ENCODE results near the gene SLC16A10. TPM values are rescaled to one million over a fixed set of nuclear protein-coding genes. Genes with fewer than 3 reads are reported as not detected.
"Not testable (repeated sequence)": the region's sequence is repeated elsewhere in the genome, so short reads cannot be mapped to it uniquely, and the experiment has no call there.

Gene SLC16A10
- polyA plus RNA-seq, 3 donors: 24.4 to 29.9 (median 25.0) TPM

GRCh38 chr6:111250791-111251354, 163.6 kb downstream of the SLC16A10 start:
- no peak for DNase-seq (ENCODE audit: low read depth in 3 of 3, low spot score in 2 of 3)

GRCh38 chr6:111252726-111253125, 165.4 kb downstream of the SLC16A10 start:
- DNase-seq (ENCODE audit: low read depth in 3 of 3, low spot score in 2 of 3): no peak

GRCh38 chr6:111254004-111254778, 166.9 kb downstream of the SLC16A10 start:
- no peak for DNase-seq (ENCODE audit: low read depth in 3 of 3, low spot score in 2 of 3)

- no peak for DNase-seq (ENCODE audit: low read depth in 3 of 3, low spot score in 2 of 3)
Measured at GRCh38 chr6:111254779-111255166, 167.5 kb downstream of the SLC16A10 start.

GRCh38 chr6:111255838-111256237, 168.5 kb downstream of the SLC16A10 start:
- DNase-seq (ENCODE audit: low read depth in 3 of 3, low spot score in 2 of 3): not testable (repeated sequence)

GRCh38 chr6:111256646-111257045, 169.3 kb downstream of the SLC16A10 start:
- no peak for DNase-seq (ENCODE audit: low read depth in 3 of 3, low spot score in 2 of 3)

GRCh38 chr6:111258010-111258409, 170.7 kb downstream of the SLC16A10 start:
- no peak for DNase-seq (ENCODE audit: low read depth in 3 of 3, low spot score in 2 of 3)

GRCh38 chr6:111258615-111259088, 171.3 kb downstream of the SLC16A10 start:
- no peak for DNase-seq (ENCODE audit: low read depth in 3 of 3, low spot score in 2 of 3)

GRCh38 chr6:111259089-111259831, 172.0 kb downstream of the SLC16A10 start:
- DNase-seq (ENCODE audit: low read depth in 3 of 3, low spot score in 2 of 3): peak; percentile 99

GRCh38 chr6:111260570-111261298, 173.4 kb downstream of the SLC16A10 start:
- no peak for DNase-seq (ENCODE audit: low read depth in 3 of 3, low spot score in 2 of 3)

- DNase-seq (ENCODE audit: low read depth in 3 of 3, low spot score in 2 of 3): no peak
Measured at GRCh38 chr6:111263837-111264236, 176.5 kb downstream of the SLC16A10 start.

GRCh38 chr6:111265842-111266241, 178.5 kb downstream of the SLC16A10 start:
- DNase-seq (ENCODE audit: low read depth in 3 of 3, low spot score in 2 of 3): no peak

- no peak for DNase-seq (ENCODE audit: low read depth in 3 of 3, low spot score in 2 of 3)
Measured at GRCh38 chr6:111266276-111266675, 179.0 kb downstream of the SLC16A10 start.

- no peak for DNase-seq (ENCODE audit: low read depth in 3 of 3, low spot score in 2 of 3)
Measured at GRCh38 chr6:111267764-111268333, 180.5 kb downstream of the SLC16A10 start.

- no peak for DNase-seq (ENCODE audit: low read depth in 3 of 3, low spot score in 2 of 3)
Measured at GRCh38 chr6:111269401-111269970, 182.2 kb downstream of the SLC16A10 start.

- DNase-seq (ENCODE audit: low read depth in 3 of 3, low spot score in 2 of 3): no peak
Measured at GRCh38 chr6:111270121-111270520, 182.8 kb downstream of the SLC16A10 start.

GRCh38 chr6:111274593-111275217, 187.4 kb downstream of the SLC16A10 start:
- DNase-seq (ENCODE audit: low read depth in 3 of 3, low spot score in 2 of 3): no peak

- no peak for DNase-seq (ENCODE audit: low read depth in 3 of 3, low spot score in 2 of 3)
Measured at GRCh38 chr6:111276335-111276734, 189.0 kb downstream of the SLC16A10 start.

GRCh38 chr6:111276736-111277135, 189.4 kb downstream of the SLC16A10 start:
- no peak for DNase-seq (ENCODE audit: low read depth in 3 of 3, low spot score in 2 of 3)

- DNase-seq (ENCODE audit: low read depth in 3 of 3, low spot score in 2 of 3): no peak
Measured at GRCh38 chr6:111277819-111278218, 190.5 kb downstream of the SLC16A10 start.

Measured in right renal cortex interstitium (tissue), 3 donors.